Left hindlimb (tissue), 1 donor: ENCODE results near the gene CELF2.

Source experiments
- DNase-seq: peaks from one replicate; pipeline ENCODE4 v3.0.0-alpha.2; 2018

Gene CELF2

GRCh38 chr10:11161096-11161495 lies 143.4 kb downstream of the CELF2 start:
- DNase-seq = no peak

- DNase-seq = no peak
Observed at GRCh38 chr10:11161910-11162309, 144.2 kb downstream of the CELF2 start.

GRCh38 chr10:11162828-11163599 lies 145.3 kb downstream of the CELF2 start:
- DNase-seq = no peak

GRCh38 chr10:11163780-11164550 lies 146.3 kb downstream of the CELF2 start:
- DNase-seq = peak; percentile 46

GRCh38 chr10:11164551-11164802 lies 146.8 kb downstream of the CELF2 start:
- no peak for DNase-seq

GRCh38 chr10:11164803-11165590 lies 147.3 kb downstream of the CELF2 start:
- DNase-seq = peak; percentile 81

GRCh38 chr10:11165591-11166543 lies 148.2 kb downstream of the CELF2 start:
- peak; percentile 49 for DNase-seq

- no peak for DNase-seq
Observed at GRCh38 chr10:11166550-11166949, 148.9 kb downstream of the CELF2 start.

- DNase-seq = no peak
Observed at GRCh38 chr10:11167233-11167966, 149.7 kb downstream of the CELF2 start.

- no peak for DNase-seq
Observed at GRCh38 chr10:11168423-11169090, 150.9 kb downstream of the CELF2 start.

- DNase-seq = no peak
Observed at GRCh38 chr10:11169976-11170375, 152.3 kb downstream of the CELF2 start.

GRCh38 chr10:11170574-11170973 lies 152.9 kb downstream of the CELF2 start:
- DNase-seq = no peak

GRCh38 chr10:11170993-11171851 lies 153.6 kb downstream of the CELF2 start:
- DNase-seq = no peak

GRCh38 chr10:11173042-11173441 lies 155.4 kb downstream of the CELF2 start:
- DNase-seq = no peak

- no peak for DNase-seq
Observed at GRCh38 chr10:11175823-11176243, 158.2 kb downstream of the CELF2 start.

- no peak for DNase-seq
Observed at GRCh38 chr10:11176746-11177145, 159.1 kb downstream of the CELF2 start.

GRCh38 chr10:11177381-11177780 lies 159.7 kb downstream of the CELF2 start:
- no peak for DNase-seq

- no peak for DNase-seq
Observed at GRCh38 chr10:11177926-11178471, 160.3 kb downstream of the CELF2 start.

GRCh38 chr10:11178606-11179515 lies 161.2 kb downstream of the CELF2 start:
- DNase-seq = no peak
